Loucy (cell line): Measurements from ENCODE around the gene DUXA.

Source experiments
- CTCF ChIP-seq: fragments of 200-600 bp; sonication (generic); conservative IDR thresholded peaks from 2 replicates; pipeline ENCODE4 v1.5.1; 2014; ENCODE audit warnings: mild to moderate bottlenecking, antibody characterized with exemption, low read length
- EZH2phosphoT487 ChIP-seq: fragments of 200-600 bp; IDR thresholded peaks from 2 replicates; pipeline ENCODE4 v1.6.1; 2018; ENCODE audit warnings: antibody characterized with exemption, mild to moderate bottlenecking, moderate library complexity, borderline replicate concordance

GRCh38 chr19:57192077-57192420 is 24.8 kb upstream of the DUXA start:
- no peak for TF ChIP-seq CTCF
- no peak for TF ChIP-seq EZH2phosphoT487
